ENCODE data around the gene EDIL3.

The EDIL3 gene

DNA sequence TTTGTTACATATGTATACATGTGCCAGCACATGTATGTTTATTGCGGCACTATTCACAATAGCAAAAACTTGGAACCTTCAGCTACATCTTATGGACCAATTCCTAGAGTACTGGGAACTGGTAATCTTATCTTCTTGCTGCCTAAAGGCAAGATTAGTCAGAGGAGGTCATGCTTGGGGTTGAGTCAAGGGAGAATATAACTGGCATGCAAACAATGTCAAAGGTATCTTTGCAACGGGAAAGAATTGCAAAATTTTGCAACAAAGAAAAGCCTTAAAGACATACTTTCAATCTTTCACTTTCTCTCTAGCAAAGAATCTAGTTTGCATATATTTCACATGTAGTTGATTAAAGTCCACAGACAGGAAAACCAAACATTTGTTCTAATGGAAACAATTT, 145.2 kb downstream of the EDIL3 start:
- Histone ChIP-seq H3K4me2 (ENCODE audit: low read length) (no peak overlapping the region), H3K27ac (ENCODE audit: low read length) (no peak overlapping the region), H3K36me3 (replicated peaks; ENCODE audit: low read depth, low read length) (no peaks in the 10 kb centered on the region), H3K4me3 (ENCODE audit: low read length) (no peak overlapping the region), H3K9me3 (ENCODE audit: insufficient read depth, low read length) (no peaks in the 10 kb centered on the region), H3K79me2 (ENCODE audit: low read length) (no peaks in the 10 kb centered on the region), H3K4me1 (ENCODE audit: low read length) (no peaks in the 10 kb centered on the region), H4K20me1 (ENCODE audit: insufficient read depth, low read length) (no peaks in the 10 kb centered on the region), H2AFZ (ENCODE audit: low read depth, low read length) (no peak overlapping the region), H3K9ac (ENCODE audit: low read length) (no peak overlapping the region), H3K27me3 (ENCODE audit: low read depth, low read length) (no peaks in the 10 kb centered on the region)
- TF ChIP-seq, protein P1, sequence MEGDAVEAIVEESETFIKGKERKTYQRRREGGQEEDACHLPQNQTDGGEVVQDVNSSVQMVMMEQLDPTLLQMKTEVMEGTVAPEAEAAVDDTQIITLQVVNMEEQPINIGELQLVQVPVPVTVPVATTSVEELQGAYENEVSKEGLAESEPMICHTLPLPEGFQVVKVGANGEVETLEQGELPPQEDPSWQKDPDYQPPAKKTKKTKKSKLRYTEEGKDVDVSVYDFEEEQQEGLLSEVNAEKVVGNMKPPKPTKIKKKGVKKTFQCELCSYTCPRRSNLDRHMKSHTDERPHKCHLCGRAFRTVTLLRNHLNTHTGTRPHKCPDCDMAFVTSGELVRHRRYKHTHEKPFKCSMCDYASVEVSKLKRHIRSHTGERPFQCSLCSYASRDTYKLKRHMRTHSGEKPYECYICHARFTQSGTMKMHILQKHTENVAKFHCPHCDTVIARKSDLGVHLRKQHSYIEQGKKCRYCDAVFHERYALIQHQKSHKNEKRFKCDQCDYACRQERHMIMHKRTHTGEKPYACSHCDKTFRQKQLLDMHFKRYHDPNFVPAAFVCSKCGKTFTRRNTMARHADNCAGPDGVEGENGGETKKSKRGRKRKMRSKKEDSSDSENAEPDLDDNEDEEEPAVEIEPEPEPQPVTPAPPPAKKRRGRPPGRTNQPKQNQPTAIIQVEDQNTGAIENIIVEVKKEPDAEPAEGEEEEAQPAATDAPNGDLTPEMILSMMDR (IDR thresholded peaks at IDR 0.05; ENCODE audit: low read depth, low read length) = no peak
- no peak for TF ChIP-seq EZH2phosphoT487 (IDR thresholded peaks at IDR 0.05; ENCODE audit: low read depth)

DNA sequence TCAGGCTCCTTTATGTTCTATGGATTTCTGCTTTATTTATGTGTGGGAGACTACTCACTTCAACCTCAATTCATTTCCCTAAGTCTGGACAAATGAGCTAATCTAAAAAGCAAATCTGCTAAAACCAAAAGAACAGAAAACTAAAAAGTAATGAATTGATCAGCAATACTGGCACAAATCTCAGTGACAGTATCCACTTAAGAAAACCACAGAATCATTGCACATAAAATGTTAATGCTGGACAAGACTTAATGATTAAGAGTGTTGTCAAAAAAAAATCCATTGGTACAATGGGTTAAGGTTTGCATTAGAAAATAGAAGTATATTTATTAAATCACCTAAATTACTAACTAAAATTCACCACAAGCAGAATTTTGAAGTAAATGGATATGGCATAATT, 147.6 kb downstream of the EDIL3 start:
- H4K20me1 ChIP-seq (ENCODE audit: insufficient read depth, low read length) = no peaks in the 10 kb centered on the region
- no peak for TF ChIP-seq EZH2phosphoT487 (IDR thresholded peaks at IDR 0.05; ENCODE audit: low read depth)
- TF ChIP-seq, protein P1 (IDR thresholded peaks at IDR 0.05; ENCODE audit: low read depth, low read length) = no peak
- no peaks in the 10 kb centered on the region for H3K4me1 ChIP-seq (ENCODE audit: low read length)
- no peak overlapping the region for H3K9ac ChIP-seq (ENCODE audit: low read length)
- no peak overlapping the region for H3K27ac ChIP-seq (ENCODE audit: low read length)
- H3K4me3 ChIP-seq (ENCODE audit: low read length) = no peak overlapping the region
- H3K79me2 ChIP-seq (ENCODE audit: low read length) = no peaks in the 10 kb centered on the region
- H3K36me3 ChIP-seq (replicated peaks; ENCODE audit: low read depth, low read length) = no peaks in the 10 kb centered on the region
- H3K9me3 ChIP-seq (ENCODE audit: insufficient read depth, low read length) = no peaks in the 10 kb centered on the region
- H3K4me2 ChIP-seq (ENCODE audit: low read length) = no peak overlapping the region
- no peak overlapping the region for H2AFZ ChIP-seq (ENCODE audit: low read depth, low read length)
- no peaks in the 10 kb centered on the region for H3K27me3 ChIP-seq (ENCODE audit: low read depth, low read length)

DNA sequence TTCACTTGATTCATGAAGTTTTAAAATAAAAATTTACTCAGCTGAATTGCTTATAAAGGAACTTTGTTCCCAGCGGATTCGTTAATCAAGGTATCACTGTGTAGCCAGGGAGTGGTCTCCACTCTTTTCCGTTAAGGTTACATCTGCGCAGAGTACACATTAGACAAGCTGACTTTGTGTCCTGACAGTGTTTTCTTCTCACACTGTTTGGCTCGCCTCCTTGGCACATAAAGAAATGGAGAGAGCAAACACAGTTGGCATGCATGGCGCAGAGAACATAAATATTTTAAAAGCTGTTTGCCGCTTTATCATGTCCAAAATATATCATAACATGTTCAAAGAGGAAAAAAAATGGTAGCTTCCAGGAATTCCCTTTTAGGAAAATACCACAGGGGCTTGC, 153.2 kb downstream of the EDIL3 start:
- no peaks in the 10 kb centered on the region for H3K36me3 ChIP-seq (replicated peaks; ENCODE audit: low read depth, low read length)
- no peaks in the 10 kb centered on the region for H4K20me1 ChIP-seq (ENCODE audit: insufficient read depth, low read length)
- H3K27me3 ChIP-seq (ENCODE audit: low read depth, low read length) = no peaks in the 10 kb centered on the region
- H3K4me2 ChIP-seq (ENCODE audit: low read length) = no peak overlapping the region
- no peak overlapping the region for H3K9ac ChIP-seq (ENCODE audit: low read length)
- H3K27ac ChIP-seq (ENCODE audit: low read length) = no peak overlapping the region
- no peak overlapping the region for H3K4me3 ChIP-seq (ENCODE audit: low read length)
- H3K4me1 ChIP-seq (ENCODE audit: low read length) = no peaks in the 10 kb centered on the region
- TF ChIP-seq EZH2phosphoT487 (IDR thresholded peaks at IDR 0.05; ENCODE audit: low read depth) = no peak
- TF ChIP-seq, protein P1 (IDR thresholded peaks at IDR 0.05; ENCODE audit: low read depth, low read length) = no peak
- H3K9me3 ChIP-seq (ENCODE audit: insufficient read depth, low read length) = no peaks in the 10 kb centered on the region
- H2AFZ ChIP-seq (ENCODE audit: low read depth, low read length) = no peak overlapping the region
- H3K79me2 ChIP-seq (ENCODE audit: low read length) = no peaks in the 10 kb centered on the region

DNA sequence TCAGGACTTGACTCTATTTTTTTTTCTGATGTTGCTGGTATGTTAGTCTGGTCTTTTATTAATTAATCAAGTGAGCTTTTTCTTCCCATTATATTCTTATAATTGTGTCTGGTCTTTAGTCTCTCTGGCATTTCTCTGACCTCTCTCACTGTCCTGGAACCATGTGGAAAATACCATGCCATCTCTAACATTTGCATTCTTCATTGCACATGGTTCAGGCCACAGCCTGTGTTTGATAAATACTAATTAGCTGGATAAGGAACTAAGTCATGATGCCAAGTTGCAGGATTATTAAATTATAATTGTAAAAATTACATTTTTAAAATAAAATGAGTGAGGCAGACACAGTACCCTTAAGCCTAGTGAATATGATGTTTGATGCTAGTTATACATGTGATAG, 155.6 kb downstream of the EDIL3 start:
- Histone ChIP-seq H3K4me1 (ENCODE audit: low read length) (no peaks in the 10 kb centered on the region), H3K9ac (ENCODE audit: low read length) (no peak overlapping the region), H3K9me3 (ENCODE audit: insufficient read depth, low read length) (no peaks in the 10 kb centered on the region), H3K27ac (ENCODE audit: low read length) (no peak overlapping the region), H3K4me2 (ENCODE audit: low read length) (no peak overlapping the region), H3K79me2 (ENCODE audit: low read length) (no peaks in the 10 kb centered on the region), H3K4me3 (ENCODE audit: low read length) (no peak overlapping the region), H2AFZ (ENCODE audit: low read depth, low read length) (no peak overlapping the region), H4K20me1 (ENCODE audit: insufficient read depth, low read length) (no peaks in the 10 kb centered on the region), H3K36me3 (replicated peaks; ENCODE audit: low read depth, low read length) (no peaks in the 10 kb centered on the region), H3K27me3 (ENCODE audit: low read depth, low read length) (no peaks in the 10 kb centered on the region)
- TF ChIP-seq, protein P1 (IDR thresholded peaks at IDR 0.05; ENCODE audit: low read depth, low read length) = no peak
- TF ChIP-seq EZH2phosphoT487 (IDR thresholded peaks at IDR 0.05; ENCODE audit: low read depth) = no peak
